ENCODE measurements around the gene LONRF3.

- 0 out of 4 replicates have a peak, but pooled peaks of 1 of the 2 experiments have one; percentile 54 for TF ChIP-seq REST (IDR thresholded peaks at IDR 0.05; ENCODE audit: insufficient read depth in 1 of 2, low read depth in 2 of 2, low read length in 2 of 2)
- no peak for TF ChIP-seq TAF1 (IDR thresholded peaks at IDR 0.05; ENCODE audit: borderline replicate concordance, insufficient read depth, low read length)
- TF ChIP-seq POLR2AphosphoS5 (IDR thresholded peaks at IDR 0.05; ENCODE audit: low read depth, low read length): no peak
Observed at GRCh38 chrX:119015407-119016237, 41.2 kb downstream of the LONRF3 start.
